Left ventricle myocardium inferior (tissue), 1 donor: Measurements from ENCODE around the gene H6PD. TPM values are rescaled to one million over a fixed set of nuclear protein-coding genes. Genes with fewer than 3 reads are reported as not detected.

Experiments used
- DNase-seq: peaks from one replicate; pipeline ENCODE4 v3.0.0-alpha.2; 2020
- H3K27ac ChIP-seq: fragments of 200-600 bp; replicated peaks from 2 replicates; pipeline ENCODE4 v1.8.0; 2021
- H3K27me3 ChIP-seq: fragments of 200-600 bp; 2 replicates; pipeline ENCODE4 v1.8.0; 2021; ENCODE audit warnings: low read depth
- H3K36me3 ChIP-seq: fragments of 200-600 bp; 2 replicates; pipeline ENCODE4 v1.8.0; 2021
- H3K4me1 ChIP-seq: fragments of 200-600 bp; 2 replicates; pipeline ENCODE4 v1.8.0; 2021
- H3K4me3 ChIP-seq: fragments of 200-600 bp; 2 replicates; pipeline ENCODE4 v1.8.0; 2021; ENCODE audit warnings: mild to moderate bottlenecking, moderate library complexity
- H3K9me3 ChIP-seq: fragments of 200-600 bp; replicated peaks from 2 replicates; pipeline ENCODE4 v1.8.0; 2021
- CTCF ChIP-seq: fragments of 200-600 bp; IDR thresholded peaks from 2 replicates; pipeline ENCODE4 v1.8.0; 2021; ENCODE audit warnings: antibody characterized with exemption, mild to moderate bottlenecking, borderline replicate concordance
- intact Hi-C: fragments of 100-400 bp; cut with micrococcal nuclease; formaldehyde crosslinking; loops from one replicate; pipeline ENCODE4 v1.11.0; 2022
- total RNA-seq: library from RNA; stranded (reverse); fragmentation: NEBNext Ultra II Directional; extraction: Animal tissue kit (Norgen Biotek cat#: 25700); gene quantifications from one replicate; pipeline ENCODE4 v1.2.1, GENCODE V29; 2021
- donor health status: DM: no; HTN: yes; CAD: no; lungs with severe emphysema.

Gene H6PD
- total RNA-seq, 1 donor from 2014 or later, result 21.9 TPM

DNA sequence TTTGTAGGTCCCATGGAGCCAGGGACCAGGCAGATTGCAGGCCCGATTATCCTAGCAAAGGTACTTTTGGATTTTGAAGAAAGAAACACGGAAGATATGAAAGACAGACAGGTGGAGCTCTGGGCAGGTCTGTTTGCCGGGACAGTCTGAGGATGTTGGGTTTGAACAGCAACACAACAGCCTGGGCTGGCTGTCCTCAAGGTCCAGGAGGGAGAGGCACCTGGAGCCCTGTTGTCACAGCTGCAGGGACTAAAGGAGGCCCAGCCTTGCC is 14.6 kb downstream of the H6PD start:
- no peak for DNase-seq
- Histone ChIP-seq H3K36me3 (peaks cover 28% of the 10 kb centered on the region), H3K4me1 (peaks cover 100% of the 10 kb centered on the region), H3K27ac (peak overlapping the region; percentile 97), H3K9me3 (no peaks in the 10 kb centered on the region), H3K4me3 (no peak overlapping the region), H3K27me3 (no peaks in the 10 kb centered on the region)
- no peak for TF ChIP-seq CTCF
- intact Hi-C loops, result no loop called here

GRCh38 chr1:9249534-9250410 is 15.2 kb downstream of the H6PD start:
- H3K36me3 ChIP-seq, result peaks cover 28% of the 10 kb centered on the region
- no peaks in the 10 kb centered on the region for H3K9me3 ChIP-seq
- H3K4me1 ChIP-seq, result peaks cover 100% of the 10 kb centered on the region
- TF ChIP-seq CTCF, result peak; percentile 59
- peak overlapping the region; percentile 42 for H3K4me3 ChIP-seq
- peak overlapping the region; percentile 97 for H3K27ac ChIP-seq
- DNase-seq, result peak; percentile 69
- intact Hi-C loops, result no loop called here
- no peaks in the 10 kb centered on the region for H3K27me3 ChIP-seq

DNA sequence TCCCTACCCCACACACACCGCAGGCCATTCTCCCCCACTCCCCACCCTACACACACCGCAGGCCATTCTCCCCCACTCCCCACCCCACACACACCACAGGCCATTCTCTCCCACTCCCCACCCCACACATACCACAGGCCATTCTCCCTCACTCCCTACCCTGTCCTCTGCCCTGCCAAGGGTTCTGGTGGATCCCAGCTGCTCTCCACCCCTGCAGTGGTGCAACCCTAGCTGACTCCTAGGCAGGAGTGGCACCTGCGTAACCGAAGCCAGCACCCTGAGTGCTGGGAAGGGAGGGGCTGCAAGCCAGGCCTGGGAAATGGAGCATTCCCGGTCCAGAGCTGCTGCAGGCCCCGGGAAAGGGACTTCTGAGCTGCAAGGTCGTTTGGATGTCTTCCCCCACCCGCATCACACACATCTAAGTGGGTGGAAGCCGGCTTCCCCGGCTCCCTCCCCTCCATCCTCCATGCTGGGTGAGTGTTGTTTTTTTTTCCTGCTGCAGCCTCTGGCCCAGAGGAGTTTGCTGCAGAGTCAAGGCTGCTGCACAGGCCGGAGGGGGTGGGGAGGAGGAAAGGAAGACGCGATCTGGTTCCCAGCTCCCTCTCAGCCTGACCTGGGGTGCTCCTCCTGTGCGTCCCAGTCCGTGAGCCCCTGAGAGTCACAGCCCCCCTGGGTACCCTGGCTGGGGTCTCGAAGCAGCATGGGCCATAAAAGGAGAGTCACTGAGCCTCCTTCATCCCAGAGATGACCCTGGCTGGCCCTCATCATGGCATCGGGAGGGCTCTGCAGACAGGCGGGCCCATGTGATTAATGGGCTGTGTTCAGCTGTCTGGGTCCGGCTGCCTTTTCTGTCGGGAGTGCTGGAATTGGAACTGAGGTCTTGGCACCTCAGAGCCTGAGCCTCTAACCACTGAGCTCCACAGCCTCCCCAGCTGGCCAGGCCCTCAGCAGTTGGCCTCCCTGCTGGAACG is 16.1 kb downstream of the H6PD start:
- DNase-seq, result no peak
- peak overlapping the region; percentile 42 for H3K4me3 ChIP-seq

GRCh38 chr1:9251501-9251900 is 16.9 kb downstream of the H6PD start:
- TF ChIP-seq CTCF, result no peak
- Histone ChIP-seq H3K9me3 (no peaks in the 10 kb centered on the region), H3K36me3 (peaks cover 26% of the 10 kb centered on the region), H3K27ac (peak overlapping the region; percentile 97), H3K4me3 (peak overlapping the region; percentile 42), H3K4me1 (peaks cover 87% of the 10 kb centered on the region), H3K27me3 (no peaks in the 10 kb centered on the region)
- peak; percentile 52 for DNase-seq
- intact Hi-C loops, result no loop called here

More for the DNA sequence above, 16.1 kb downstream of the H6PD start:
- H3K27me3 ChIP-seq, result no peaks in the 10 kb centered on the region
- H3K9me3 ChIP-seq, result no peaks in the 10 kb centered on the region
- peaks cover 92% of the 10 kb centered on the region for H3K4me1 ChIP-seq
- peak overlapping the region; percentile 97 for H3K27ac ChIP-seq
- intact Hi-C loops, result no loop called here
- peaks cover 25% of the 10 kb centered on the region for H3K36me3 ChIP-seq
- no peak for TF ChIP-seq CTCF

DNA sequence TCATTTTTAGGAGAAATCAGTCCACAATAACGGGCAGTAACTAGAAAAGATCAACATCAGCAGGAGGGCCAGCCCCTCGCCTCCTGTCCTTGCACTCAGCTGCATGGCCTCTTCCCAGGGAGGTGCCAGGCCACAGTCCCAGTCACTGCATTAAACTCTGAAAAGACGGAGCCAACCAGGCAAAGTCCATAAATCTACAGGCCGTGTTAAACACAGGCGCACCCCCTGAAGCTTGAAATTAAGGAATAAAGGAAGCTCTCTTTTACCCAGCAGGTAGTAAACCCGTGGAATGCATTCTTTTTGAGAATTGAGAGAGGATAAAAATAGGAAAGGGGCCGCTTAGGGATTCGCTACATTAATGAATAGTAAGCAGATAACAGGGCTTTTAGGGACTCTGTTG is 18.4 kb downstream of the H6PD start:
- no peak for TF ChIP-seq CTCF
- H3K9me3 ChIP-seq, result no peaks in the 10 kb centered on the region
- peaks cover 72% of the 10 kb centered on the region for H3K4me1 ChIP-seq
- no peaks in the 10 kb centered on the region for H3K27me3 ChIP-seq
- peaks cover 15% of the 10 kb centered on the region for H3K36me3 ChIP-seq
- DNase-seq, result no peak
- H3K27ac ChIP-seq, result peak overlapping the region; percentile 97
- H3K4me3 ChIP-seq, result no peak overlapping the region
- intact Hi-C loops, result no loop called here
